K562 (cell line): ENCODE data around the gene PTPN18. TPM values are rescaled to one million over a fixed set of nuclear protein-coding genes. Genes with fewer than 3 reads are reported as not detected.

ENCODE experiments used
- BCL6 ChIP-seq: fragments of 250-450 bp; sonication (Bioruptor Pico); IDR thresholded peaks from 2 replicates; pipeline ENCODE4 v1.4.0; 2020
- CXXC5 ChIP-seq: fragments of 250-450 bp; sonication (Bioruptor Pico); IDR thresholded peaks from 2 replicates; pipeline ENCODE4 v1.8.0; 2022; ENCODE audit warnings: inconsistent platforms, mild to moderate bottlenecking, moderate library complexity
- HLTF ChIP-seq: fragments of 450-650 bp; IDR thresholded peaks from 2 replicates; pipeline ENCODE4 v1.6.1; 2016
- MCM3 ChIP-seq: fragments of 450-650 bp; IDR thresholded peaks from 2 replicates; pipeline ENCODE4 v1.6.1; 2016
- MCM5 ChIP-seq: fragments of 450-650 bp; IDR thresholded peaks from 2 replicates; pipeline ENCODE4 v1.6.1; 2016; ENCODE audit warnings: low read depth
- MEF2A ChIP-seq: IDR thresholded peaks from 2 replicates; pipeline ENCODE4 v1.6.1; 2011; ENCODE audit warnings: low read depth, mild to moderate bottlenecking, low read length, moderate library complexity; ENCODE audit not compliant: control insufficient read depth
- STAT5A ChIP-seq: IDR thresholded peaks from 2 replicates; pipeline ENCODE4 v1.6.1; 2012; ENCODE audit warnings: low read length, inconsistent platforms, borderline replicate concordance
- TEAD2 ChIP-seq: fragments of 450-650 bp; IDR thresholded peaks from 2 replicates; pipeline ENCODE4 v1.6.1; 2016; ENCODE audit warnings: missing genetic modification characterization, control low read depth, missing compliant biosample characterization
- ZNF436 ChIP-seq: fragments of 250-450, 450-650 bp; sonication (Bioruptor Pico); formaldehyde crosslinking; IDR thresholded peaks from 2 replicates; pipeline ENCODE4 v1.7.0; 2020; ENCODE audit warnings: mild to moderate bottlenecking
- polyA plus RNA-seq, 8 experiments: library from polyadenylated mRNA; depleted of rRNA in 4 of 8; stranded (reverse) in 5 of 8; unstranded in 3 of 8; fragments of >200 nt; fragmentation: Nextera tagmentation in 2 of 8; fragmentation: Illumina TruSeq in 1 of 8; extraction: Ambion mirVana in 2 of 8; extraction: Trizol in 1 of 8; gene quantifications; 2 replicates each; pipeline versions ENCODE4 v1.2.1 to v1.2.3, GENCODE V29; 2011 to 2014; ENCODE audit warnings: inconsistent platforms in 1 of 8, missing spikeins in 1 of 8
- total RNA-seq, 7 experiments: library from RNA; depleted of rRNA in 6 of 7; stranded (reverse); fragments of >200 nt in 6 of 7; fragmentation: Illumina TruSeq in 2 of 7; extraction: Trizol in 2 of 7; gene quantifications; 2 replicates each; pipeline versions ENCODE4 v1.2.1 to v1.2.3, GENCODE V29; 2011 to 2021; ENCODE audit warnings: low replicate concordance in 1 of 7
- TF ChIP-seq, protein P1 (sequence below): fragments of 250-450 bp; sonication (Bioruptor Pico); IDR thresholded peaks from 2 replicates; pipeline ENCODE4 v1.4.0; 2020
- TF ChIP-seq, protein P2 (sequence below): fragments of 250-450 bp; sonication (Bioruptor Pico); IDR thresholded peaks from 2 replicates; pipeline ENCODE4 v1.8.0; 2021; ENCODE audit warnings: moderate library complexity, mild to moderate bottlenecking, inconsistent platforms
- TF ChIP-seq, protein P3 (sequence below): sonication (generic); formaldehyde crosslinking; IDR thresholded peaks from 2 replicates; pipeline ENCODE4 v1.8.1; 2023; ENCODE audit warnings: missing genetic modification reagents, mild to moderate bottlenecking, borderline replicate concordance
- TF ChIP-seq, protein P4 (sequence below): fragments of 450-650 bp; conservative IDR thresholded peaks from 2 replicates; pipeline ENCODE4 v1.6.1; 2016; ENCODE audit warnings: missing genetic modification characterization, low read depth, mild to moderate bottlenecking, control low read depth, missing compliant biosample characterization

PTPN18 gene
- total and polyA plus RNA-seq, 9 of the 15 experiments (the other 6 are each of a cell fraction or from before 2014, with no cell fraction given) = 11.6 to 90.7 (median 49.6) TPM

DNA sequence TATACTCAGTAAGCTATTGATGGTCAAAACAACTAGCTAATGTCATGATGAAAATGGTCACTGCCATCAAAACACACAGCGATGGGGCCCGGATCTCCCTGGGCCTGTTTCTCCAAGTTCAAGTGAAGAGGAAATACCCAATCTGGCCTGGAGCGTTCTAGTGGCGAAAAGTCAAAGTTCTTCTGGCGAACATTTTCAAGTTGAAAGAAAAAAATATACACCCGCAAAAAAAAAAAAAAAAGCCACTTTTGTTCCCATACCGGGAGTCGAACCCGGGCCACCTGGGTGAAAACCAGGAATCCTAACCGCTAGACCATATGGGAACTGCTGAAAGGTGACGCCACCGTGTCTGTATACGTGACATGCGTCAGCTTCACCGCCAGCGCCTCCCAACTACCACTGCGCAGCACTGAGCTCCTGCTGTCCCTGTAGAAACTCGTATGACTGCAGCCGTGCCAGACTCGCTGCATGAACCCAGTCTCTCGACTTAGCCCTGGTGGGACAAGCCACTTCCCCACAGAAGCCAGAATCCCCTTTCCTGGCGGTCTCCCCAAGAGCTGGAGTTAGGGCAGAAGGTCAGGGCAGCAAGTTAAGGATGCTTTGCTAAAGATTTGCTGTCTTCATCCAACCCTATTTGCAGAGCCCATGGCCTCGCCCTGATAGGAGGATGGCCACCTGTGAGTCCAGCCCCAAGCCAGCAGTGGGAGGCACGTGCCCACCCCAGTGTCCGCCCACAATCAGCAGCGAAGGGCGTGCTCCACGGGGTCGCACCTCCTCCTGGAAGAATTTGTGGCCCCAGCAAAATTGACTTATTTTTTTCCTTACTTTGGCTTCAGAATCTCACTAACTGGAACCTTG is 18.8 kb upstream of the PTPN18 start (continued):
- TF ChIP-seq, protein P1, sequence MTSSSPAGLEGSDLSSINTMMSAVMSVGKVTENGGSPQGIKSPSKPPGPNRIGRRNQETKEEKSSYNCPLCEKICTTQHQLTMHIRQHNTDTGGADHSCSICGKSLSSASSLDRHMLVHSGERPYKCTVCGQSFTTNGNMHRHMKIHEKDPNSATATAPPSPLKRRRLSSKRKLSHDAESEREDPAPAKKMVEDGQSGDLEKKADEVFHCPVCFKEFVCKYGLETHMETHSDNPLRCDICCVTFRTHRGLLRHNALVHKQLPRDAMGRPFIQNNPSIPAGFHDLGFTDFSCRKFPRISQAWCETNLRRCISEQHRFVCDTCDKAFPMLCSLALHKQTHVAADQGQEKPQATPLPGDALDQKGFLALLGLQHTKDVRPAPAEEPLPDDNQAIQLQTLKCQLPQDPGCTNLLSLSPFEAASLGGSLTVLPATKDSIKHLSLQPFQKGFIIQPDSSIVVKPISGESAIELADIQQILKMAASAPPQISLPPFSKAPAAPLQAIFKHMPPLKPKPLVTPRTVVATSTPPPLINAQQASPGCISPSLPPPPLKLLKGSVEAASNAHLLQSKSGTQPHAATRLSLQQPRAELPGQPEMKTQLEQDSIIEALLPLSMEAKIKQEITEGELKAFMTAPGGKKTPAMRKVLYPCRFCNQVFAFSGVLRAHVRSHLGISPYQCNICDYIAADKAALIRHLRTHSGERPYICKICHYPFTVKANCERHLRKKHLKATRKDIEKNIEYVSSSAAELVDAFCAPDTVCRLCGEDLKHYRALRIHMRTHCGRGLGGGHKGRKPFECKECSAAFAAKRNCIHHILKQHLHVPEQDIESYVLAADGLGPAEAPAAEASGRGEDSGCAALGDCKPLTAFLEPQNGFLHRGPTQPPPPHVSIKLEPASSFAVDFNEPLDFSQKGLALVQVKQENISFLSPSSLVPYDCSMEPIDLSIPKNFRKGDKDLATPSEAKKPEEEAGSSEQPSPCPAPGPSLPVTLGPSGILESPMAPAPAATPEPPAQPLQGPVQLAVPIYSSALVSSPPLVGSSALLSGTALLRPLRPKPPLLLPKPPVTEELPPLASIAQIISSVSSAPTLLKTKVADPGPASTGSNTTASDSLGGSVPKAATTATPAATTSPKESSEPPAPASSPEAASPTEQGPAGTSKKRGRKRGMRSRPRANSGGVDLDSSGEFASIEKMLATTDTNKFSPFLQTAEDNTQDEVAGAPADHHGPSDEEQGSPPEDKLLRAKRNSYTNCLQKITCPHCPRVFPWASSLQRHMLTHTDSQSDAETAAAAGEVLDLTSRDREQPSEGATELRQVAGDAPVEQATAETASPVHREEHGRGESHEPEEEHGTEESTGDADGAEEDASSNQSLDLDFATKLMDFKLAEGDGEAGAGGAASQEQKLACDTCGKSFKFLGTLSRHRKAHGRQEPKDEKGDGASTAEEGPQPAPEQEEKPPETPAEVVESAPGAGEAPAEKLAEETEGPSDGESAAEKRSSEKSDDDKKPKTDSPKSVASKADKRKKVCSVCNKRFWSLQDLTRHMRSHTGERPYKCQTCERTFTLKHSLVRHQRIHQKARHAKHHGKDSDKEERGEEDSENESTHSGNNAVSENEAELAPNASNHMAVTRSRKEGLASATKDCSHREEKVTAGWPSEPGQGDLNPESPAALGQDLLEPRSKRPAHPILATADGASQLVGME (CRISPR knock-in tag) = no peak
- peak; percentile 43; the same call in 1 of the 2 replicates for TF ChIP-seq CXXC5
- no peak for TF ChIP-seq MCM3
- TF ChIP-seq, protein P2, sequence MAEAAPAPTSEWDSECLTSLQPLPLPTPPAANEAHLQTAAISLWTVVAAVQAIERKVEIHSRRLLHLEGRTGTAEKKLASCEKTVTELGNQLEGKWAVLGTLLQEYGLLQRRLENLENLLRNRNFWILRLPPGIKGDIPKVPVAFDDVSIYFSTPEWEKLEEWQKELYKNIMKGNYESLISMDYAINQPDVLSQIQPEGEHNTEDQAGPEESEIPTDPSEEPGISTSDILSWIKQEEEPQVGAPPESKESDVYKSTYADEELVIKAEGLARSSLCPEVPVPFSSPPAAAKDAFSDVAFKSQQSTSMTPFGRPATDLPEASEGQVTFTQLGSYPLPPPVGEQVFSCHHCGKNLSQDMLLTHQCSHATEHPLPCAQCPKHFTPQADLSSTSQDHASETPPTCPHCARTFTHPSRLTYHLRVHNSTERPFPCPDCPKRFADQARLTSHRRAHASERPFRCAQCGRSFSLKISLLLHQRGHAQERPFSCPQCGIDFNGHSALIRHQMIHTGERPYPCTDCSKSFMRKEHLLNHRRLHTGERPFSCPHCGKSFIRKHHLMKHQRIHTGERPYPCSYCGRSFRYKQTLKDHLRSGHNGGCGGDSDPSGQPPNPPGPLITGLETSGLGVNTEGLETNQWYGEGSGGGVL (CRISPR knock-in tag) = no peak
- no peak for TF ChIP-seq MCM5
- no peak for TF ChIP-seq ZNF436 (CRISPR knock-in tag)
- TF ChIP-seq TEAD2 (tag) = no peak
- TF ChIP-seq, protein P3, sequence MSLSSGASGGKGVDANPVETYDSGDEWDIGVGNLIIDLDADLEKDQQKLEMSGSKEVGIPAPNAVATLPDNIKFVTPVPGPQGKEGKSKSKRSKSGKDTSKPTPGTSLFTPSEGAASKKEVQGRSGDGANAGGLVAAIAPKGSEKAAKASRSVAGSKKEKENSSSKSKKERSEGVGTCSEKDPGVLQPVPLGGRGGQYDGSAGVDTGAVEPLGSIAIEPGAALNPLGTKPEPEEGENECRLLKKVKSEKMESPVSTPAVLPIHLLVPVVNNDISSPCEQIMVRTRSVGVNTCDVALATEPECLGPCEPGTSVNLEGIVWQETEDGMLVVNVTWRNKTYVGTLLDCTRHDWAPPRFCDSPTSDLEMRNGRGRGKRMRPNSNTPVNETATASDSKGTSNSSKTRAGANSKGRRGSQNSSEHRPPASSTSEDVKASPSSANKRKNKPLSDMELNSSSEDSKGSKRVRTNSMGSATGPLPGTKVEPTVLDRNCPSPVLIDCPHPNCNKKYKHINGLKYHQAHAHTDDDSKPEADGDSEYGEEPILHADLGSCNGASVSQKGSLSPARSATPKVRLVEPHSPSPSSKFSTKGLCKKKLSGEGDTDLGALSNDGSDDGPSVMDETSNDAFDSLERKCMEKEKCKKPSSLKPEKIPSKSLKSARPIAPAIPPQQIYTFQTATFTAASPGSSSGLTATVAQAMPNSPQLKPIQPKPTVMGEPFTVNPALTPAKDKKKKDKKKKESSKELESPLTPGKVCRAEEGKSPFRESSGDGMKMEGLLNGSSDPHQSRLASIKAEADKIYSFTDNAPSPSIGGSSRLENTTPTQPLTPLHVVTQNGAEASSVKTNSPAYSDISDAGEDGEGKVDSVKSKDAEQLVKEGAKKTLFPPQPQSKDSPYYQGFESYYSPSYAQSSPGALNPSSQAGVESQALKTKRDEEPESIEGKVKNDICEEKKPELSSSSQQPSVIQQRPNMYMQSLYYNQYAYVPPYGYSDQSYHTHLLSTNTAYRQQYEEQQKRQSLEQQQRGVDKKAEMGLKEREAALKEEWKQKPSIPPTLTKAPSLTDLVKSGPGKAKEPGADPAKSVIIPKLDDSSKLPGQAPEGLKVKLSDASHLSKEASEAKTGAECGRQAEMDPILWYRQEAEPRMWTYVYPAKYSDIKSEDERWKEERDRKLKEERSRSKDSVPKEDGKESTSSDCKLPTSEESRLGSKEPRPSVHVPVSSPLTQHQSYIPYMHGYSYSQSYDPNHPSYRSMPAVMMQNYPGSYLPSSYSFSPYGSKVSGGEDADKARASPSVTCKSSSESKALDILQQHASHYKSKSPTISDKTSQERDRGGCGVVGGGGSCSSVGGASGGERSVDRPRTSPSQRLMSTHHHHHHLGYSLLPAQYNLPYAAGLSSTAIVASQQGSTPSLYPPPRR (CRISPR knock-in tag) = no peak
- TF ChIP-seq HLTF = no peak
- TF ChIP-seq, protein P4, sequence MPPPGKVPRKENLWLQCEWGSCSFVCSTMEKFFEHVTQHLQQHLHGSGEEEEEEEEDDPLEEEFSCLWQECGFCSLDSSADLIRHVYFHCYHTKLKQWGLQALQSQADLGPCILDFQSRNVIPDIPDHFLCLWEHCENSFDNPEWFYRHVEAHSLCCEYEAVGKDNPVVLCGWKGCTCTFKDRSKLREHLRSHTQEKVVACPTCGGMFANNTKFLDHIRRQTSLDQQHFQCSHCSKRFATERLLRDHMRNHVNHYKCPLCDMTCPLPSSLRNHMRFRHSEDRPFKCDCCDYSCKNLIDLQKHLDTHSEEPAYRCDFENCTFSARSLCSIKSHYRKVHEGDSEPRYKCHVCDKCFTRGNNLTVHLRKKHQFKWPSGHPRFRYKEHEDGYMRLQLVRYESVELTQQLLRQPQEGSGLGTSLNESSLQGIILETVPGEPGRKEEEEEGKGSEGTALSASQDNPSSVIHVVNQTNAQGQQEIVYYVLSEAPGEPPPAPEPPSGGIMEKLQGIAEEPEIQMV (tag) = no peak
- no peak for TF ChIP-seq BCL6
- no peak for TF ChIP-seq STAT5A
- 0 out of 2 replicates have a peak, but pooled peaks have one; percentile 32 for TF ChIP-seq MEF2A
